Gastroesophageal sphincter (tissue), 3 donors: ENCODE results near the gene CEP41.

ENCODE experiments used
- EP300 ChIP-seq: sonication (generic); formaldehyde crosslinking; IDR thresholded peaks from one replicate; pipeline ENCODE4 v1.6.1; 2017; ENCODE audit warnings: antibody characterized with exemption, mild to moderate bottlenecking
- POLR2A ChIP-seq, 2 donors: fragments of 450-650 bp; IDR thresholded peaks; one replicate each; pipeline ENCODE4 v1.6.1; 2017; ENCODE audit warnings: antibody characterized with exemption in 2 of 2, mild to moderate bottlenecking in 2 of 2, moderate library complexity in 1 of 2
- TF ChIP-seq, protein P1 (sequence below), 4 experiments: fragments of 200-600 bp in 2 of 4; fragments of 450-650 bp in 2 of 4; sonication (generic) in 1 of 4; IDR thresholded peaks; one replicate each; pipeline ENCODE4 v1.5.1; 2017 to 2019; ENCODE audit warnings: antibody characterized with exemption in 4 of 4, mild to moderate bottlenecking in 2 of 4, moderate library complexity in 2 of 4

DNA sequence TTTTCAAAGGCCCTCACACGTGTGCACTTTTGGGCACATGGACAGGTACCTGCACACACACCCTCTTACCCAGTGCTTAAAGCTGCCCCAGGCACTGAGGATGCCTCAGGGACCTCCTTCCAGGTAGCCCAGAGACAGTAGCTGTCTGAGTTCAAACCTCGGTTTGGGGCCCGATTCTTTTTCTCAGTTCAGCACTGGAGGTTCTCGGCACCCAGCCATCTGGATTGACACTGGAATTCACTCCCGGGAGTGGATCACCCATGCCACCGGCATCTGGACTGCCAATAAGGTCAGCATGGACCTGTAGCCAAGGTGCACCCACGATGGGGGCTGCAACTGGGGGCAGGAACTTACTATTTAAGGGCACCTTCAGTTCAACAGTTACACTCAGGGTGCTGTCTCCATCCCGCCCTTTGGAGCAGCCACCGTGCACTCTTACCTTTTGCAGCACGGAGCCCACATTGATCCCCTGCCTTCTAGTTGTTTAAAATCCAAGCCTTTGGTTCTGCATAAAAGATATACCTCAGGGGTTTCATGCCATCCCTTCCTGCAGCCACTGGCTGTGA lies 78.5 kb downstream of the CEP41 start:
- TF ChIP-seq EP300 (no peak), POLR2A (IDR thresholded peaks at IDR 0.05) (no peak)
- TF ChIP-seq, protein P1, sequence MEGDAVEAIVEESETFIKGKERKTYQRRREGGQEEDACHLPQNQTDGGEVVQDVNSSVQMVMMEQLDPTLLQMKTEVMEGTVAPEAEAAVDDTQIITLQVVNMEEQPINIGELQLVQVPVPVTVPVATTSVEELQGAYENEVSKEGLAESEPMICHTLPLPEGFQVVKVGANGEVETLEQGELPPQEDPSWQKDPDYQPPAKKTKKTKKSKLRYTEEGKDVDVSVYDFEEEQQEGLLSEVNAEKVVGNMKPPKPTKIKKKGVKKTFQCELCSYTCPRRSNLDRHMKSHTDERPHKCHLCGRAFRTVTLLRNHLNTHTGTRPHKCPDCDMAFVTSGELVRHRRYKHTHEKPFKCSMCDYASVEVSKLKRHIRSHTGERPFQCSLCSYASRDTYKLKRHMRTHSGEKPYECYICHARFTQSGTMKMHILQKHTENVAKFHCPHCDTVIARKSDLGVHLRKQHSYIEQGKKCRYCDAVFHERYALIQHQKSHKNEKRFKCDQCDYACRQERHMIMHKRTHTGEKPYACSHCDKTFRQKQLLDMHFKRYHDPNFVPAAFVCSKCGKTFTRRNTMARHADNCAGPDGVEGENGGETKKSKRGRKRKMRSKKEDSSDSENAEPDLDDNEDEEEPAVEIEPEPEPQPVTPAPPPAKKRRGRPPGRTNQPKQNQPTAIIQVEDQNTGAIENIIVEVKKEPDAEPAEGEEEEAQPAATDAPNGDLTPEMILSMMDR (IDR thresholded peaks at IDR 0.05), result no peak
